HEK293 (cell line): ENCODE measurements around the gene CHD1.

ENCODE experiments used
- CTCF ChIA-PET: fragments of 350-600 bp; formaldehyde crosslinking; extraction: SDS; loops from one replicate; lab custom pipeline; 2021; ENCODE audit warnings: antibody characterized with exemption; lab: Yijun Ruan, JAX
- POLR2A ChIA-PET: fragments of 300-600 bp; formaldehyde crosslinking; extraction: SDS; loops from one replicate; lab custom pipeline; 2020; ENCODE audit warnings: antibody characterized with exemption, inconsistent platforms; lab: Yijun Ruan, JAX
- H3K27ac ChIP-seq: fragments of 200-500 bp; sonication (Bioruptor generic); 2 replicates; pipeline ENCODE4 v1.5.1; 2014; ENCODE audit warnings: low read depth, low read length, control low read depth, inconsistent platforms; ENCODE audit errors: extremely low read depth
- H3K36me3 ChIP-seq, 2 experiments: fragments of 200-500 bp in 1 of 2; sonication (Bioruptor generic) in 1 of 2; 1 replicate in 1 of 2; 2 replicates in 1 of 2; pipeline ENCODE4 v1.5.1; 2014 to 2017; ENCODE audit warnings: inconsistent platforms in 2 of 2, low read length in 2 of 2; ENCODE audit not compliant: control insufficient read depth in 2 of 2, insufficient read depth in 1 of 2
- H3K4me1 ChIP-seq: fragments of 200-500 bp; sonication (Bioruptor generic); 2 replicates; pipeline ENCODE4 v1.5.1; 2014; ENCODE audit warnings: mild to moderate bottlenecking, low read length, inconsistent platforms; ENCODE audit not compliant: control insufficient read depth, insufficient read depth
- H3K4me3 ChIP-seq: 2 replicates; pipeline ENCODE4 v1.5.1; 2011; ENCODE audit warnings: low read depth, mild to moderate bottlenecking, control low read depth, low read length, moderate library complexity
- H3K9me3 ChIP-seq: fragments of 200-500 bp; sonication (Bioruptor generic); 2 replicates; pipeline ENCODE4 v1.5.1; 2014; ENCODE audit warnings: low read depth, low read length, inconsistent platforms; ENCODE audit not compliant: control insufficient read depth, insufficient read depth
- GLIS2 ChIP-seq: fragments of 450-650 bp; formaldehyde crosslinking; IDR thresholded peaks from 2 replicates; pipeline ENCODE4 v1.5.1; 2016; ENCODE audit warnings: missing biosample characterization, missing genetic modification characterization
- HIC1 ChIP-seq: fragments of 450-650 bp; formaldehyde crosslinking; IDR thresholded peaks from 2 replicates; pipeline ENCODE4 v1.5.1; 2016; ENCODE audit warnings: missing biosample characterization, missing genetic modification characterization
- HOXD13 ChIP-seq: sonication (generic); formaldehyde crosslinking; IDR thresholded peaks from 2 replicates; pipeline ENCODE4 v1.8.0; 2022; ENCODE audit warnings: missing genetic modification reagents, borderline replicate concordance
- KLF9 ChIP-seq: fragments of 450-650 bp; formaldehyde crosslinking; IDR thresholded peaks from 2 replicates; pipeline ENCODE4 v1.5.1; 2016; ENCODE audit warnings: missing biosample characterization, missing genetic modification characterization, low read depth
- MEIS1 ChIP-seq: sonication (generic); formaldehyde crosslinking; IDR thresholded peaks from 2 replicates; pipeline ENCODE4 v1.8.1; 2022; ENCODE audit warnings: missing genetic modification reagents, mild to moderate bottlenecking, borderline replicate concordance
- RBAK ChIP-seq: fragments of 450-650 bp; formaldehyde crosslinking; IDR thresholded peaks from 2 replicates; pipeline ENCODE4 v1.5.1; 2016; ENCODE audit warnings: missing biosample characterization, missing genetic modification characterization
- TRIM28 ChIP-seq: IDR thresholded peaks from 2 replicates; pipeline ENCODE4 v1.6.1; 2011; ENCODE audit warnings: low read length, control low read depth, borderline replicate concordance
- WT1 ChIP-seq: fragments of 450-650 bp; formaldehyde crosslinking; IDR thresholded peaks from 2 replicates; pipeline ENCODE4 v1.5.1; 2016; ENCODE audit warnings: missing biosample characterization, missing genetic modification characterization
- YY1 ChIP-seq: fragments of 450-650 bp; formaldehyde crosslinking; IDR thresholded peaks from 2 replicates; pipeline ENCODE4 v1.5.1; 2018; ENCODE audit warnings: missing biosample characterization, missing genetic modification characterization
- ZBTB17 ChIP-seq: fragments of 450-650 bp; formaldehyde crosslinking; IDR thresholded peaks from 2 replicates; pipeline ENCODE4 v1.5.1; 2016; ENCODE audit warnings: missing biosample characterization, missing genetic modification characterization
- ZNF521 ChIP-seq: fragments of 450-650 bp; formaldehyde crosslinking; IDR thresholded peaks from 2 replicates; pipeline ENCODE4 v1.5.1; 2017; ENCODE audit warnings: missing biosample characterization, mild to moderate bottlenecking, missing genetic modification characterization
- ZNF544 ChIP-seq: fragments of 450-650 bp; formaldehyde crosslinking; IDR thresholded peaks from 2 replicates; pipeline ENCODE4 v1.5.0; 2017; ENCODE audit warnings: missing biosample characterization, missing genetic modification characterization
- ZNF549 ChIP-seq: fragments of 450-650 bp; IDR thresholded peaks from 2 replicates; pipeline ENCODE4 v1.5.1; 2018; ENCODE audit warnings: missing biosample characterization, missing genetic modification characterization, mild to moderate bottlenecking, inconsistent platforms, moderate library complexity
- ZNF560 ChIP-seq: fragments of 450-650 bp; formaldehyde crosslinking; IDR thresholded peaks from 2 replicates; pipeline ENCODE4 v1.5.1; 2017; ENCODE audit warnings: missing biosample characterization, missing genetic modification characterization, borderline replicate concordance
- ZNF626 ChIP-seq: fragments of 450-650 bp; sonication (Bioruptor Pico); formaldehyde crosslinking; IDR thresholded peaks from 2 replicates; pipeline ENCODE4 v1.5.1; 2018; ENCODE audit warnings: missing biosample characterization, missing genetic modification characterization, inconsistent platforms
- ZNF707 ChIP-seq: fragments of 450-650 bp; formaldehyde crosslinking; IDR thresholded peaks from 2 replicates; pipeline ENCODE4 v1.5.1; 2016; ENCODE audit warnings: missing biosample characterization, missing genetic modification characterization
- ZSCAN23 ChIP-seq: fragments of 450-650 bp; formaldehyde crosslinking; IDR thresholded peaks from 2 replicates; pipeline ENCODE4 v1.5.1; 2016; ENCODE audit warnings: missing biosample characterization, missing genetic modification characterization
- ZXDB ChIP-seq: fragments of 450-650 bp; formaldehyde crosslinking; IDR thresholded peaks from 2 replicates; pipeline ENCODE4 v1.5.1; 2016; ENCODE audit warnings: missing biosample characterization, missing genetic modification characterization
- TF ChIP-seq, protein P1 (sequence below): fragments of 450-650 bp; IDR thresholded peaks from 2 replicates; pipeline ENCODE4 v1.5.1; 2018; ENCODE audit warnings: missing biosample characterization, mild to moderate bottlenecking, missing genetic modification characterization
- TF ChIP-seq, protein P2 (sequence below): fragments of 450-650 bp; formaldehyde crosslinking; IDR thresholded peaks from 2 replicates; pipeline ENCODE4 v1.5.0; 2017; ENCODE audit warnings: missing biosample characterization, missing genetic modification characterization, borderline replicate concordance

The CHD1 gene

GRCh38 chr5:98807806-98808205 lies 121.0 kb downstream of the CHD1 start (continued):
- no peak for TF ChIP-seq TRIM28
- TF ChIP-seq ZNF560, result no peak
- TF ChIP-seq ZSCAN23 (tag by site-specific recombination), result no peak
- no peak for TF ChIP-seq MEIS1
- no peak for TF ChIP-seq ZNF549 (tag by site-specific recombination)
- TF ChIP-seq, protein P1, sequence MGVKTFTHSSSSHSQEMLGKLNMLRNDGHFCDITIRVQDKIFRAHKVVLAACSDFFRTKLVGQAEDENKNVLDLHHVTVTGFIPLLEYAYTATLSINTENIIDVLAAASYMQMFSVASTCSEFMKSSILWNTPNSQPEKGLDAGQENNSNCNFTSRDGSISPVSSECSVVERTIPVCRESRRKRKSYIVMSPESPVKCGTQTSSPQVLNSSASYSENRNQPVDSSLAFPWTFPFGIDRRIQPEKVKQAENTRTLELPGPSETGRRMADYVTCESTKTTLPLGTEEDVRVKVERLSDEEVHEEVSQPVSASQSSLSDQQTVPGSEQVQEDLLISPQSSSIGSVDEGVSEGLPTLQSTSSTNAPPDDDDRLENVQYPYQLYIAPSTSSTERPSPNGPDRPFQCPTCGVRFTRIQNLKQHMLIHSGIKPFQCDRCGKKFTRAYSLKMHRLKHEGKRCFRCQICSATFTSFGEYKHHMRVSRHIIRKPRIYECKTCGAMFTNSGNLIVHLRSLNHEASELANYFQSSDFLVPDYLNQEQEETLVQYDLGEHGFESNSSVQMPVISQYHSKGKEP (tag by site-specific recombination), result no peak
- no peak for TF ChIP-seq GLIS2 (tag by site-specific recombination)
- no peak for TF ChIP-seq ZNF521 (tag by site-specific recombination)
- no peak for TF ChIP-seq ZNF626 (tag by site-specific recombination)
- TF ChIP-seq ZBTB17 (tag by site-specific recombination), result no peak
- no peak for TF ChIP-seq YY1 (tag by site-specific recombination)

DNA sequence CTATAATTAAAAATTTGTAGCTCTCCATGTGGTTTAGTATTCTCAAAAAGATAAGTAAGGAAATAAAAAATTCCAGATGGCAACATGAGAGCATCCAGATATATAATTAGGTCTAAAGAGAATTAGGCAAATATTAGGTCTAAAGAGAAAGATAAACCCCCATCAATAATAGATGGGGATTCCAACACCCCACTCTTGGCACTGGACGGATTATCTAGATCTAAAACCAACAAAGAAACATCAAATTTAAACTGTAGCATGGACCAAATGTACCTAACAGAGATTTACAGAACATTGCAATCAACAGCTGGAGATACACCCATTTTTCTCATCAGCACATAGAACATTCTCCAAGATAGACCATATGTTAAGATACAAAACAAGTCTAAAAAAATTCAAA lies 123.7 kb downstream of the CHD1 start:
- Histone ChIP-seq H3K4me3 (no peak overlapping the region), H3K27ac (no peak overlapping the region), H3K4me1 (no peaks in the 10 kb centered on the region)
- peak; percentile 68 for TF ChIP-seq ZNF707
- no peak for TF ChIP-seq HOXD13 (CRISPR knock-in tag)
- no peak for TF ChIP-seq RBAK
- no peak for TF ChIP-seq ZXDB
- no peak for TF ChIP-seq WT1 (tag by site-specific recombination)
- TF ChIP-seq, all 188 proteins: peak for 1
- Histone ChIP-seq H3K36me3 (no peaks in the 10 kb centered on the region), H3K9me3 (no peaks in the 10 kb centered on the region)
- POLR2A ChIA-PET, result no interaction called here
- CTCF ChIA-PET, result interaction anchor here (0.9 kb wide), 1 partner anchor 9 kb away, joined by 3 read pairs; no protein-coding TSS in a partner anchor

- Histone ChIP-seq H3K9me3 (no peaks in the 10 kb centered on the region), H3K4me3 (no peak overlapping the region), H3K27ac (no peak overlapping the region), H3K4me1 (no peaks in the 10 kb centered on the region), H3K36me3 (no peaks in the 10 kb centered on the region)
- TF ChIP-seq ZNF544 (no peak), YY1 (tag by site-specific recombination) (no peak), KLF9 (no peak), HIC1 (no peak)
- TF ChIP-seq, protein P2, sequence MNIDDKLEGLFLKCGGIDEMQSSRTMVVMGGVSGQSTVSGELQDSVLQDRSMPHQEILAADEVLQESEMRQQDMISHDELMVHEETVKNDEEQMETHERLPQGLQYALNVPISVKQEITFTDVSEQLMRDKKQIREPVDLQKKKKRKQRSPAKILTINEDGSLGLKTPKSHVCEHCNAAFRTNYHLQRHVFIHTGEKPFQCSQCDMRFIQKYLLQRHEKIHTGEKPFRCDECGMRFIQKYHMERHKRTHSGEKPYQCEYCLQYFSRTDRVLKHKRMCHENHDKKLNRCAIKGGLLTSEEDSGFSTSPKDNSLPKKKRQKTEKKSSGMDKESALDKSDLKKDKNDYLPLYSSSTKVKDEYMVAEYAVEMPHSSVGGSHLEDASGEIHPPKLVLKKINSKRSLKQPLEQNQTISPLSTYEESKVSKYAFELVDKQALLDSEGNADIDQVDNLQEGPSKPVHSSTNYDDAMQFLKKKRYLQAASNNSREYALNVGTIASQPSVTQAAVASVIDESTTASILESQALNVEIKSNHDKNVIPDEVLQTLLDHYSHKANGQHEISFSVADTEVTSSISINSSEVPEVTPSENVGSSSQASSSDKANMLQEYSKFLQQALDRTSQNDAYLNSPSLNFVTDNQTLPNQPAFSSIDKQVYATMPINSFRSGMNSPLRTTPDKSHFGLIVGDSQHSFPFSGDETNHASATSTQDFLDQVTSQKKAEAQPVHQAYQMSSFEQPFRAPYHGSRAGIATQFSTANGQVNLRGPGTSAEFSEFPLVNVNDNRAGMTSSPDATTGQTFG (tag by site-specific recombination), result no peak
- POLR2A ChIA-PET, result no interaction called here
- CTCF ChIA-PET, result interaction anchor here (0.5 kb wide), 1 partner anchor 426 kb away, joined by 3 read pairs; no protein-coding TSS in a partner anchor
These were observed 124.7 kb downstream of the CHD1 start for GRCh38 chr5:98804066-98804465.
